MM.1S (cell line): ENCODE results near the gene GRIK4.

Experiments
- CTCF ChIP-seq: fragments of 300-600 bp; sonication (generic); IDR thresholded peaks from 2 replicates; pipeline ENCODE4 v1.5.1; 2016; ENCODE audit warnings: antibody characterized with exemption, low read length, mixed read lengths
- EZH2 ChIP-seq: fragments of 300-600 bp; sonication (generic); optimal IDR thresholded peaks from 2 replicates; pipeline ENCODE3; 2017; ENCODE audit warnings: low read depth, mild to moderate bottlenecking, antibody characterized with exemption, low read length, mixed read lengths

GRCh38 chr11:120562806-120563425 lies 51.4 kb downstream of the GRIK4 start:
- no peak for TF ChIP-seq CTCF
- TF ChIP-seq EZH2: no peak
